WTC11 (cell line): Measurements from ENCODE around the gene RAMP3. TPM values are rescaled to one million over a fixed set of nuclear protein-coding genes. Genes with fewer than 3 reads are reported as not detected.
A peak's percentile ranks its signal among the peaks of the same experiment; 100 is the strongest.

Experiments
- ATAC-seq: fragments of 200-7000 bp; cut with Tn5 transposase; 2 replicates; pipeline ENCODE4 v1.10.0; 2021; ENCODE audit warnings: mild to moderate bottlenecking, moderate library complexity
- CTCF ChIA-PET: fragments of 300-600 bp; sonication (Branson Sonifier 250); formaldehyde crosslinking; loops from one replicate; lab custom pipeline; 2021; ENCODE audit warnings: antibody characterized with exemption; lab: Charles Lee
- POLR2A ChIA-PET: fragments of 350-600 bp; sonication (Branson Sonifier 250); formaldehyde crosslinking; loops from one replicate; lab custom pipeline; 2021; ENCODE audit warnings: antibody characterized with exemption; lab: Charles Lee
- DNase-seq: peaks from one replicate; pipeline ENCODE4 v3.0.0; 2021; ENCODE audit warnings: low spot score
- H3K27ac Mint-ChIP-seq: 2 replicates; pipeline ENCODE4 v1.8.0; 2021; ENCODE audit warnings: mixed read lengths
- H3K27me3 Mint-ChIP-seq: 2 replicates; pipeline ENCODE4 v1.8.0; 2021; ENCODE audit warnings: low read depth, mild to moderate bottlenecking, moderate library complexity, mixed read lengths
- H3K36me3 Mint-ChIP-seq: 2 replicates; pipeline ENCODE4 v1.8.0; 2021; ENCODE audit warnings: mixed read lengths
- H3K4me1 Mint-ChIP-seq: 2 replicates; pipeline ENCODE4 v1.8.0; 2022; ENCODE audit warnings: mixed read lengths
- H3K4me3 Mint-ChIP-seq: 2 replicates; pipeline ENCODE4 v1.8.0; 2021; ENCODE audit warnings: mild to moderate bottlenecking, moderate library complexity, mixed read lengths
- H3K9me3 Mint-ChIP-seq: 2 replicates; pipeline ENCODE4 v1.8.0; 2021; ENCODE audit warnings: mixed read lengths
- AFF4 ChIP-seq: sonication (generic); formaldehyde crosslinking; IDR thresholded peaks from 2 replicates; pipeline ENCODE4 v1.8.1; 2023; ENCODE audit warnings: mild to moderate bottlenecking, missing genetic modification reagents, borderline replicate concordance
- ATF6 ChIP-seq: sonication (generic); formaldehyde crosslinking; IDR thresholded peaks from 2 replicates; pipeline ENCODE4 v1.8.1; 2023; ENCODE audit warnings: mild to moderate bottlenecking, missing genetic modification reagents
- CTCF ChIP-seq: fragments of 200-600 bp; IDR thresholded peaks from 2 replicates; pipeline ENCODE4 v1.8.0; 2022; ENCODE audit warnings: antibody characterized with exemption
- E2F5 ChIP-seq: sonication (generic); formaldehyde crosslinking; IDR thresholded peaks from 2 replicates; pipeline ENCODE4 v1.8.1; 2022; ENCODE audit warnings: mild to moderate bottlenecking, moderate library complexity, missing genetic modification reagents
- EMX1 ChIP-seq: fragments of 250-450 bp; sonication (Bioruptor Pico); IDR thresholded peaks from 2 replicates; pipeline ENCODE4 v1.8.0; 2021; ENCODE audit warnings: mild to moderate bottlenecking
- ESRRA ChIP-seq: sonication (generic); formaldehyde crosslinking; IDR thresholded peaks from 2 replicates; pipeline ENCODE4 v1.8.1; 2022; ENCODE audit warnings: mild to moderate bottlenecking, missing genetic modification reagents, borderline replicate concordance
- ETV6 ChIP-seq: sonication (generic); formaldehyde crosslinking; IDR thresholded peaks from 2 replicates; pipeline ENCODE4 v1.8.1; 2022; ENCODE audit warnings: mild to moderate bottlenecking, missing genetic modification reagents
- FOXJ3 ChIP-seq: sonication (generic); formaldehyde crosslinking; IDR thresholded peaks from 2 replicates; pipeline ENCODE4 v1.9.0; 2021; ENCODE audit warnings: missing genetic modification reagents, mild to moderate bottlenecking, borderline replicate concordance
- HMGXB4 ChIP-seq: sonication (generic); formaldehyde crosslinking; IDR thresholded peaks from 2 replicates; pipeline ENCODE4 v1.8.1; 2023; ENCODE audit warnings: mild to moderate bottlenecking, moderate library complexity, missing genetic modification reagents
- IRF2 ChIP-seq: sonication (generic); formaldehyde crosslinking; IDR thresholded peaks from 2 replicates; pipeline ENCODE4 v1.8.0; 2022; ENCODE audit warnings: low read depth, missing genetic modification reagents, borderline replicate concordance
- JUN ChIP-seq: sonication (generic); formaldehyde crosslinking; IDR thresholded peaks from 2 replicates; pipeline ENCODE4 v1.8.0; 2023; ENCODE audit warnings: mild to moderate bottlenecking, missing genetic modification reagents
- KAT7 ChIP-seq: sonication (generic); formaldehyde crosslinking; IDR thresholded peaks from 2 replicates; pipeline ENCODE4 v1.8.1; 2023; ENCODE audit warnings: missing genetic modification reagents, mild to moderate bottlenecking, borderline replicate concordance
- NFATC4 ChIP-seq: fragments of 250-450 bp; sonication (Bioruptor Pico); IDR thresholded peaks from 2 replicates; pipeline ENCODE4 v1.9.0; 2021; ENCODE audit warnings: mild to moderate bottlenecking
- NFYB ChIP-seq: sonication (generic); formaldehyde crosslinking; conservative IDR thresholded peaks from 2 replicates; pipeline ENCODE4 v1.8.0; 2022; ENCODE audit warnings: low read depth, missing genetic modification reagents
- RORB ChIP-seq: fragments of 250-450 bp; sonication (Bioruptor Pico); IDR thresholded peaks from 2 replicates; pipeline ENCODE4 v1.9.0; 2021; ENCODE audit warnings: mild to moderate bottlenecking
- SMAD3 ChIP-seq: sonication (generic); formaldehyde crosslinking; IDR thresholded peaks from 2 replicates; pipeline ENCODE4 v1.8.0; 2022; ENCODE audit warnings: missing genetic modification reagents, mild to moderate bottlenecking, borderline replicate concordance
- TEAD4 ChIP-seq: sonication (generic); formaldehyde crosslinking; IDR thresholded peaks from 2 replicates; pipeline ENCODE4 v1.8.0; 2022; ENCODE audit warnings: mild to moderate bottlenecking, missing genetic modification reagents
- ZNF281 ChIP-seq: sonication (generic); formaldehyde crosslinking; IDR thresholded peaks from 2 replicates; pipeline ENCODE4 v1.8.0; 2023; ENCODE audit warnings: mild to moderate bottlenecking, missing genetic modification reagents
- ZNF317 ChIP-seq: sonication (generic); formaldehyde crosslinking; IDR thresholded peaks from 2 replicates; pipeline ENCODE4 v1.8.1; 2023; ENCODE audit warnings: low read depth, mild to moderate bottlenecking, moderate library complexity, missing genetic modification reagents, borderline replicate concordance
- ZNF396 ChIP-seq: fragments of 250-450 bp; sonication (Bioruptor Pico); IDR thresholded peaks from 2 replicates; pipeline ENCODE4 v1.8.0; 2021; ENCODE audit warnings: mild to moderate bottlenecking, moderate library complexity, borderline replicate concordance
- ZNF671 ChIP-seq: fragments of 250-450 bp; sonication (Bioruptor Pico); IDR thresholded peaks from 2 replicates; pipeline ENCODE4 v1.8.0; 2021; ENCODE audit warnings: mild to moderate bottlenecking
- ZSCAN18 ChIP-seq: fragments of 250-450 bp; sonication (Bioruptor Pico); IDR thresholded peaks from 2 replicates; pipeline ENCODE4 v2.1.2; 2022; ENCODE audit warnings: mild to moderate bottlenecking, moderate library complexity
- total RNA-seq: library from RNA; stranded (reverse); gene quantifications from 3 replicates; pipeline ENCODE4 v1.2.3, GENCODE V29; 2021

Gene RAMP3
- total RNA-seq, 1 experiment from 2014 or later: 0.85 TPM

GRCh38 chr7:45157286-45157652, 322 bp upstream of the RAMP3 start (continued):
- TF ChIP-seq AFF4 (CRISPR knock-in tag): no peak
- no peak for TF ChIP-seq TEAD4
- no peak for TF ChIP-seq ZNF396
- no peak for TF ChIP-seq SMAD3 (CRISPR knock-in tag)
- no peak for TF ChIP-seq ZNF671 (CRISPR knock-in tag)
- TF ChIP-seq NFYB: no peak
- no peak for TF ChIP-seq ATF6 (CRISPR knock-in tag)
- TF ChIP-seq HMGXB4 (CRISPR knock-in tag): no peak
- no peak for TF ChIP-seq ZNF281
- TF ChIP-seq JUN: no peak
- no peak for TF ChIP-seq ZSCAN18 (CRISPR knock-in tag)

GRCh38 chr7:45158471-45158870, 880 bp downstream of the RAMP3 start:
- H3K27ac Mint-ChIP-seq: no peak overlapping the region
- CTCF ChIA-PET: interaction anchor here (0.6 to 2.3 kb wide), 6 partner anchors 20 to 489 kb away, joined by 3 to 21 read pairs (median 6); no protein-coding TSS in a partner anchor
- H3K36me3 Mint-ChIP-seq: no peaks in the 10 kb centered on the region
- POLR2A ChIA-PET: interaction anchor here (0.7 kb wide), 1 partner anchor 23 kb away, joined by 3 read pairs; no protein-coding TSS in a partner anchor
- peaks cover 13% of the 10 kb centered on the region; the same call in 1 of the 2 replicates for H3K4me1 Mint-ChIP-seq
- peaks cover 4% of the 10 kb centered on the region for H3K9me3 Mint-ChIP-seq
- H3K4me3 Mint-ChIP-seq: peak overlapping the region; percentile 64
- no peak for ATAC-seq
- DNase-seq: no peak
- peaks cover 36% of the 10 kb centered on the region for H3K27me3 Mint-ChIP-seq
- no peak for TF ChIP-seq ETV6
- no peak for TF ChIP-seq FOXJ3 (CRISPR knock-in tag)
- TF ChIP-seq KAT7: no peak
- TF ChIP-seq RORB (CRISPR knock-in tag): no peak
- TF ChIP-seq EMX1: no peak
- no peak for TF ChIP-seq ZNF317 (CRISPR knock-in tag)
- no peak for TF ChIP-seq ESRRA (CRISPR knock-in tag)
- no peak for TF ChIP-seq IRF2
- TF ChIP-seq ZNF396: no peak
- TF ChIP-seq E2F5 (CRISPR knock-in tag): no peak
- TF ChIP-seq NFATC4: no peak
- TF ChIP-seq CTCF: no peak
